Osteoblast (primary cell): ENCODE results near the gene CIT. TPM values are rescaled to one million over a fixed set of nuclear protein-coding genes. Genes with fewer than 3 reads are reported as not detected.

Source experiments
- DNase-seq: peaks from one replicate; pipeline ENCODE4 v3.0.0; 2011; ENCODE audit warnings: low spot score, mixed read lengths; ENCODE audit not compliant: insufficient read length; ENCODE audit errors: missing footprints
- H2AFZ ChIP-seq: 2 replicates; pipeline ENCODE4 v1.6.0; 2011; ENCODE audit warnings: mild to moderate bottlenecking, low read length
- H3K27ac ChIP-seq: 2 replicates; pipeline ENCODE4 v1.5.1; 2011; ENCODE audit warnings: mild to moderate bottlenecking, low read depth, low read length, moderate library complexity
- H3K27me3 ChIP-seq: 2 replicates; pipeline ENCODE4 v1.6.0; 2012; ENCODE audit warnings: mild to moderate bottlenecking, control low read depth, inconsistent platforms, low read length, moderate library complexity; ENCODE audit not compliant: insufficient read depth
- H3K36me3 ChIP-seq: 2 replicates; pipeline ENCODE4 v1.5.1; 2011; ENCODE audit warnings: mild to moderate bottlenecking, low read length, control low read depth, moderate library complexity; ENCODE audit not compliant: insufficient read depth
- H3K4me1 ChIP-seq: 2 replicates; pipeline ENCODE4 v1.5.1; 2011; ENCODE audit warnings: mild to moderate bottlenecking, low read length, control low read depth, moderate library complexity; ENCODE audit not compliant: insufficient read depth
- H3K4me2 ChIP-seq: 2 replicates; pipeline ENCODE4 v1.6.0; 2011; ENCODE audit warnings: mild to moderate bottlenecking, low read length; ENCODE audit not compliant: insufficient read depth
- H3K4me3 ChIP-seq: fragments of 200-600 bp; sonication (generic); 3 replicates; pipeline ENCODE4 v1.5.1; 2012; ENCODE audit warnings: mild to moderate bottlenecking, low read length, inconsistent platforms; ENCODE audit not compliant: insufficient read depth
- H3K79me2 ChIP-seq: 2 replicates; pipeline ENCODE4 v1.6.0; 2012; ENCODE audit warnings: mild to moderate bottlenecking, low read length, control low read depth, inconsistent platforms; ENCODE audit not compliant: insufficient read depth
- H3K9me3 ChIP-seq: 2 replicates; pipeline ENCODE4 v1.5.1; 2011; ENCODE audit warnings: low read depth, low read length, control low read depth
- H4K20me1 ChIP-seq: 2 replicates; pipeline ENCODE4 v1.6.0; 2012; ENCODE audit warnings: mild to moderate bottlenecking, low read length, control low read depth; ENCODE audit not compliant: insufficient read depth
- CTCF ChIP-seq: IDR thresholded peaks from 2 replicates; pipeline ENCODE4 v1.5.1; 2011; ENCODE audit warnings: mild to moderate bottlenecking, low read depth, low read length, moderate library complexity; ENCODE audit errors: extremely low read depth
- total RNA-seq: library from RNA; depleted of rRNA; stranded (reverse); fragments of >200 nt; gene quantifications from 2 replicates; pipeline ENCODE4 v1.2.3, GENCODE V29; 2012

The CIT gene
- total RNA-seq, 1 donor = 10.1 TPM

DNA sequence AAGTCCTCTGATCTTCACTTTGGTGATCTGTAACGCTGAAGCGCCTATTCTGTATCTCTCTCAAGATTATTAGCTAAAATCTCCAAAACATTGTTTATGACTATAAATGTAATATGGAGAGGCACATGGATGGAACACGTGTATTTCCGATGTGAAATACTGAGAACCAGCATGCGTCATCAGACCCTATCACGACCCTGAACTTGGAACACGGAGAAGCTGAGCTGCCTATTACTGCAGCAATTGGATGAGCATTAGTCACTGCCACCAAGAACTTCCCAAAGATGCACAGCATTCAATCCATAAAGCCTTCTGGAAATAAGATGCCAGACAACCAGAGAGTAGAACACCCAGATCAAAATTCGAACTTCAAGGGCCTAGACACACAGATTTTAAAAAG is 147.2 kb downstream of the CIT start:
- Histone ChIP-seq H3K36me3 (peaks cover 17% of the 10 kb centered on the region), H3K4me3 (no peak overlapping the region), H3K27me3 (no peaks in the 10 kb centered on the region), H3K79me2 (no peaks in the 10 kb centered on the region), H4K20me1 (no peaks in the 10 kb centered on the region), H2AFZ (no peak overlapping the region), H3K27ac (no peak overlapping the region), H3K9me3 (no peaks in the 10 kb centered on the region), H3K4me1 (no peaks in the 10 kb centered on the region), H3K4me2 (no peak overlapping the region)
- DNase-seq = no peak
- no peak for TF ChIP-seq CTCF

GRCh38 chr12:119728444-119728745 is 148.7 kb downstream of the CIT start:
- Histone ChIP-seq H3K9me3 (no peaks in the 10 kb centered on the region), H3K4me3 (no peak overlapping the region), H3K4me2 (no peak overlapping the region), H3K36me3 (peaks cover 10% of the 10 kb centered on the region), H2AFZ (no peak overlapping the region), H3K27ac (no peak overlapping the region), H3K27me3 (no peaks in the 10 kb centered on the region), H4K20me1 (no peaks in the 10 kb centered on the region), H3K79me2 (no peaks in the 10 kb centered on the region), H3K4me1 (no peaks in the 10 kb centered on the region)
- DNase-seq = no peak
- TF ChIP-seq CTCF = no peak

DNA sequence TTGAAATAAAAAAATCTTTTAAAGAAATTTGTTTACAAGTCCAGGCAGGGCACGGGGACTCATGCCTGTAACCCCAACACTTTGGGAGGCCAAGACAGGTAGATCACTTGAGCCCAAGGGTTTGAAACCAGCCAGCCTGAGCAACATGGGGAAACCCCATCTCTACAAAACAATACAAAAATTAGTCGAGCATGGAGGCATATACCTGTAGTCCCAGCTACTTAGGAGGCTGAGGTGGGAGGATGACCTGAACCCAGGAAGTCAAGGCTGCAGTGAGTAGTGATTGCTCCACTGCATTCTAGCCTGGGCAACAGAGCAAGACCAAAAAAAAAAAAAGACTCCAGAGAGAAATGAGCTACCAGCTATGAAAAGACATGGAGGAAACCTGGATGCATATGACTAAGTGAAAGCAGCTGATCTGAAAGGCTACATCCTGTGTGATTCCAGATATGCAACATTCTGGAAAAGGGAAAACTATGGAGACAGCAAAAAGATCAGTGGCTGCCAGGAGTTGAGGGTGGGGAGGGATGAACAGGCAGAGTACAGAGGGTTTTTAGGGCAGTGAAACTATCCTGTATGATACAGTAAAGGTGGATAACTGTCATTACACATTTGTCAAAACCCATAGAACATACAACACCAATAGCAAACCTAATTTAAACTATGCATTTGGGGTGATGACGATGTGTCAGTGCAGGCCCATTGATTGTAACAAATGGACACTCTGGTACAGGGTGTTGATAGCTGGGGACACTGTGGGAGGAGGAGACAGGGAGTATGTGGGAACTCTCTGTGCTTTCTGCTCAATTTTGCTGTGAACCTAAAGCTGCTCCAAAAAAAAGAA is 149.3 kb downstream of the CIT start:
- DNase-seq = no peak
- TF ChIP-seq CTCF = no peak

GRCh38 chr12:119725523-119725922 is 151.6 kb downstream of the CIT start:
- H3K27ac ChIP-seq = no peak overlapping the region
- no peak overlapping the region for H3K4me2 ChIP-seq
- H3K27me3 ChIP-seq = no peaks in the 10 kb centered on the region
- H3K4me3 ChIP-seq = no peak overlapping the region
- DNase-seq = peak; percentile 62
- H3K36me3 ChIP-seq = peaks cover 14% of the 10 kb centered on the region
- H3K4me1 ChIP-seq = no peaks in the 10 kb centered on the region
- no peaks in the 10 kb centered on the region for H4K20me1 ChIP-seq
- no peaks in the 10 kb centered on the region for H3K9me3 ChIP-seq
- H3K79me2 ChIP-seq = no peaks in the 10 kb centered on the region
- no peak for TF ChIP-seq CTCF
- peak overlapping the region; percentile 57 for H2AFZ ChIP-seq

More for the DNA sequence above, 149.3 kb downstream of the CIT start:
- Histone ChIP-seq H3K27ac (no peak overlapping the region), H3K4me1 (no peaks in the 10 kb centered on the region), H3K4me2 (no peak overlapping the region), H2AFZ (no peak overlapping the region), H3K4me3 (no peak overlapping the region), H3K36me3 (peaks cover 10% of the 10 kb centered on the region), H3K27me3 (no peaks in the 10 kb centered on the region), H3K79me2 (no peaks in the 10 kb centered on the region), H3K9me3 (no peaks in the 10 kb centered on the region), H4K20me1 (no peaks in the 10 kb centered on the region)
